WTC11 (cell line): ENCODE measurements around the gene COL4A2. TPM values are rescaled to one million over a fixed set of nuclear protein-coding genes. Genes with fewer than 3 reads are reported as not detected.

Source experiments
- ATAC-seq: fragments of 200-7000 bp; cut with Tn5 transposase; 2 replicates; pipeline ENCODE4 v1.10.0; 2021; ENCODE audit warnings: mild to moderate bottlenecking, moderate library complexity
- CTCF ChIA-PET: fragments of 300-600 bp; sonication (Branson Sonifier 250); formaldehyde crosslinking; loops from one replicate; lab custom pipeline; 2021; ENCODE audit warnings: antibody characterized with exemption; lab: Charles Lee
- POLR2A ChIA-PET: fragments of 350-600 bp; sonication (Branson Sonifier 250); formaldehyde crosslinking; loops from one replicate; lab custom pipeline; 2021; ENCODE audit warnings: antibody characterized with exemption; lab: Charles Lee
- DNase-seq: peaks from one replicate; pipeline ENCODE4 v3.0.0; 2021; ENCODE audit warnings: low spot score
- H3K27ac Mint-ChIP-seq: 2 replicates; pipeline ENCODE4 v1.8.0; 2021; ENCODE audit warnings: mixed read lengths
- H3K27me3 Mint-ChIP-seq: 2 replicates; pipeline ENCODE4 v1.8.0; 2021; ENCODE audit warnings: low read depth, mild to moderate bottlenecking, moderate library complexity, mixed read lengths
- H3K36me3 Mint-ChIP-seq: 2 replicates; pipeline ENCODE4 v1.8.0; 2021; ENCODE audit warnings: mixed read lengths
- H3K4me1 Mint-ChIP-seq: 2 replicates; pipeline ENCODE4 v1.8.0; 2022; ENCODE audit warnings: mixed read lengths
- H3K4me3 Mint-ChIP-seq: 2 replicates; pipeline ENCODE4 v1.8.0; 2021; ENCODE audit warnings: mild to moderate bottlenecking, moderate library complexity, mixed read lengths
- H3K9me3 Mint-ChIP-seq: 2 replicates; pipeline ENCODE4 v1.8.0; 2021; ENCODE audit warnings: mixed read lengths
- CREB1 ChIP-seq: sonication (generic); formaldehyde crosslinking; IDR thresholded peaks from 2 replicates; pipeline ENCODE4 v1.8.0; 2023; ENCODE audit warnings: mild to moderate bottlenecking, missing genetic modification reagents
- FOXK1 ChIP-seq: sonication (generic); formaldehyde crosslinking; IDR thresholded peaks from 2 replicates; pipeline ENCODE4 v1.8.0; 2022; ENCODE audit warnings: mild to moderate bottlenecking, moderate library complexity, missing genetic modification reagents
- GABPB1 ChIP-seq: sonication (generic); formaldehyde crosslinking; IDR thresholded peaks from 2 replicates; pipeline ENCODE4 v1.8.1; 2023; ENCODE audit warnings: mild to moderate bottlenecking, missing genetic modification reagents
- SMAD3 ChIP-seq: sonication (generic); formaldehyde crosslinking; IDR thresholded peaks from 2 replicates; pipeline ENCODE4 v1.8.0; 2022; ENCODE audit warnings: missing genetic modification reagents, mild to moderate bottlenecking, borderline replicate concordance
- SP1 ChIP-seq: sonication (generic); formaldehyde crosslinking; conservative IDR thresholded peaks from 2 replicates; pipeline ENCODE4 v1.8.1; 2022; ENCODE audit warnings: missing genetic modification reagents
- TEAD1 ChIP-seq: sonication (generic); formaldehyde crosslinking; IDR thresholded peaks from 2 replicates; pipeline ENCODE4 v1.8.0; 2022; ENCODE audit warnings: mild to moderate bottlenecking, missing genetic modification reagents
- ZNF317 ChIP-seq: sonication (generic); formaldehyde crosslinking; IDR thresholded peaks from 2 replicates; pipeline ENCODE4 v1.8.1; 2023; ENCODE audit warnings: low read depth, mild to moderate bottlenecking, moderate library complexity, missing genetic modification reagents, borderline replicate concordance
- total RNA-seq: library from RNA; stranded (reverse); gene quantifications from 3 replicates; pipeline ENCODE4 v1.2.3, GENCODE V29; 2021
- TF ChIP-seq, protein P1 (sequence below): sonication (generic); formaldehyde crosslinking; IDR thresholded peaks from 2 replicates; pipeline ENCODE4 v1.8.1; 2022; ENCODE audit warnings: mild to moderate bottlenecking, missing genetic modification reagents, moderate library complexity, borderline replicate concordance
- TF ChIP-seq, protein P2 (sequence below): sonication (generic); formaldehyde crosslinking; IDR thresholded peaks from 2 replicates; pipeline ENCODE4 v1.8.0; 2022; ENCODE audit warnings: mild to moderate bottlenecking, missing genetic modification reagents
- TF ChIP-seq, protein P3 (sequence below): sonication (generic); formaldehyde crosslinking; conservative IDR thresholded peaks from 2 replicates; pipeline ENCODE4 v1.8.1; 2023; ENCODE audit warnings: mild to moderate bottlenecking, low read depth, missing genetic modification reagents, moderate library complexity
- TF ChIP-seq, protein P4 (sequence below): sonication (generic); formaldehyde crosslinking; IDR thresholded peaks from 2 replicates; pipeline ENCODE4 v1.8.1; 2023; ENCODE audit warnings: mild to moderate bottlenecking, missing genetic modification reagents, moderate library complexity
- TF ChIP-seq, protein P5 (sequence below): sonication (generic); formaldehyde crosslinking; IDR thresholded peaks from 2 replicates; pipeline ENCODE4 v1.8.1; 2022; ENCODE audit warnings: low read depth, missing genetic modification reagents, borderline replicate concordance
- TF ChIP-seq, protein P6 (sequence below): fragments of 250-450 bp; sonication (Bioruptor Pico); IDR thresholded peaks from 2 replicates; pipeline ENCODE4 v1.9.0; 2021; ENCODE audit warnings: mild to moderate bottlenecking, borderline replicate concordance

Gene COL4A2
- total RNA-seq, 1 experiment from 2014 or later = 109 TPM

DNA sequence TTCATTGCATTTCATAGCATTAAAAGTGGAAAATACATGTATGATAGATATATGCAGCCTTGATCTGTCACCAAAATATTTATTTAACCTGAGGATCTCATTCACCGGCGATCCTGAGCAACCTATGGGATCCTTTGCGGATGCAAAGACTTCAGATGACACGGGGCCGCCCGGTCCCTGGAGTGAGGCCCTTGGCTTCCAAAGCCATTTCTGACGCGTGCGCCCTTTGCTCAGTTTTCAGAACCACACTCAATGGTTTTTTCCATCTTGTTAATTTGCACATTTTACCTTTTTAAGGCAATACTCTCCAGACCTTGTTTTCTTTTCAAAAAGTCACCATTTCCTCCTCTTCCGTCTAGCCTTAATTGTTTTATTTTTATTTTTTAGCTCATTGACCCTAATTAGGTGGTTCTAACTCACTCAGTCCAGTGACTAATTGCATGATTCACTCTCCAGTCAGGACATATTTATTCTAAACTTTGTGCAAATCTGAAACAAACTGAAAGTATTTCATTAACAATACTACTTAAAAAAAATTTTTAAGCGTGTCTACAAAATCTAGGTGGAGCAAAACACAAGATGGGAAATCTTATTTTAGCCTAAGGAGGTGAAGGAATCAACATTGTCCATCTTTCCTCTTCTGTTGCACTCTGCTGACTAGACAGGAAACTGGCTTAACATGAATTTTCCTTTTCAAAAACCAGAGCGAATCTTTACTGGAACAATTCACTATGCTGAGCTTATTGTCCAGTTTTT lies 48.0 kb upstream of the COL4A2 start:
- H3K36me3 Mint-ChIP-seq = no peaks in the 10 kb centered on the region
- TF ChIP-seq, protein P1, sequence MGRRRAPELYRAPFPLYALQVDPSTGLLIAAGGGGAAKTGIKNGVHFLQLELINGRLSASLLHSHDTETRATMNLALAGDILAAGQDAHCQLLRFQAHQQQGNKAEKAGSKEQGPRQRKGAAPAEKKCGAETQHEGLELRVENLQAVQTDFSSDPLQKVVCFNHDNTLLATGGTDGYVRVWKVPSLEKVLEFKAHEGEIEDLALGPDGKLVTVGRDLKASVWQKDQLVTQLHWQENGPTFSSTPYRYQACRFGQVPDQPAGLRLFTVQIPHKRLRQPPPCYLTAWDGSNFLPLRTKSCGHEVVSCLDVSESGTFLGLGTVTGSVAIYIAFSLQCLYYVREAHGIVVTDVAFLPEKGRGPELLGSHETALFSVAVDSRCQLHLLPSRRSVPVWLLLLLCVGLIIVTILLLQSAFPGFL (CRISPR knock-in tag) = no peak
- TF ChIP-seq SMAD3 (CRISPR knock-in tag) (no peak), TEAD1 (CRISPR knock-in tag) (no peak), SP1 (CRISPR knock-in tag) (no peak)
- TF ChIP-seq, protein P2, sequence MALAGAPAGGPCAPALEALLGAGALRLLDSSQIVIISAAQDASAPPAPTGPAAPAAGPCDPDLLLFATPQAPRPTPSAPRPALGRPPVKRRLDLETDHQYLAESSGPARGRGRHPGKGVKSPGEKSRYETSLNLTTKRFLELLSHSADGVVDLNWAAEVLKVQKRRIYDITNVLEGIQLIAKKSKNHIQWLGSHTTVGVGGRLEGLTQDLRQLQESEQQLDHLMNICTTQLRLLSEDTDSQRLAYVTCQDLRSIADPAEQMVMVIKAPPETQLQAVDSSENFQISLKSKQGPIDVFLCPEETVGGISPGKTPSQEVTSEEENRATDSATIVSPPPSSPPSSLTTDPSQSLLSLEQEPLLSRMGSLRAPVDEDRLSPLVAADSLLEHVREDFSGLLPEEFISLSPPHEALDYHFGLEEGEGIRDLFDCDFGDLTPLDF (CRISPR knock-in tag) = no peak
- TF ChIP-seq, protein P3, sequence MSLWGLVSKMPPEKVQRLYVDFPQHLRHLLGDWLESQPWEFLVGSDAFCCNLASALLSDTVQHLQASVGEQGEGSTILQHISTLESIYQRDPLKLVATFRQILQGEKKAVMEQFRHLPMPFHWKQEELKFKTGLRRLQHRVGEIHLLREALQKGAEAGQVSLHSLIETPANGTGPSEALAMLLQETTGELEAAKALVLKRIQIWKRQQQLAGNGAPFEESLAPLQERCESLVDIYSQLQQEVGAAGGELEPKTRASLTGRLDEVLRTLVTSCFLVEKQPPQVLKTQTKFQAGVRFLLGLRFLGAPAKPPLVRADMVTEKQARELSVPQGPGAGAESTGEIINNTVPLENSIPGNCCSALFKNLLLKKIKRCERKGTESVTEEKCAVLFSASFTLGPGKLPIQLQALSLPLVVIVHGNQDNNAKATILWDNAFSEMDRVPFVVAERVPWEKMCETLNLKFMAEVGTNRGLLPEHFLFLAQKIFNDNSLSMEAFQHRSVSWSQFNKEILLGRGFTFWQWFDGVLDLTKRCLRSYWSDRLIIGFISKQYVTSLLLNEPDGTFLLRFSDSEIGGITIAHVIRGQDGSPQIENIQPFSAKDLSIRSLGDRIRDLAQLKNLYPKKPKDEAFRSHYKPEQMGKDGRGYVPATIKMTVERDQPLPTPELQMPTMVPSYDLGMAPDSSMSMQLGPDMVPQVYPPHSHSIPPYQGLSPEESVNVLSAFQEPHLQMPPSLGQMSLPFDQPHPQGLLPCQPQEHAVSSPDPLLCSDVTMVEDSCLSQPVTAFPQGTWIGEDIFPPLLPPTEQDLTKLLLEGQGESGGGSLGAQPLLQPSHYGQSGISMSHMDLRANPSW = no peak
- TF ChIP-seq, all 79 proteins: peak for 0
- Mint-ChIP-seq H3K9me3 (no peaks in the 10 kb centered on the region), H3K4me3 (no peak overlapping the region), H3K4me1 (peaks cover 26% of the 10 kb centered on the region), H3K27ac (no peak overlapping the region), H3K27me3 (no peaks in the 10 kb centered on the region)
- ATAC-seq (no peak), DNase-seq (no peak)
- ChIA-PET CTCF (interaction anchor here (2.3 kb wide), 1 partner anchor 11 kb away, joined by 6 read pairs; no protein-coding TSS in a partner anchor), POLR2A (no interaction called here)

DNA sequence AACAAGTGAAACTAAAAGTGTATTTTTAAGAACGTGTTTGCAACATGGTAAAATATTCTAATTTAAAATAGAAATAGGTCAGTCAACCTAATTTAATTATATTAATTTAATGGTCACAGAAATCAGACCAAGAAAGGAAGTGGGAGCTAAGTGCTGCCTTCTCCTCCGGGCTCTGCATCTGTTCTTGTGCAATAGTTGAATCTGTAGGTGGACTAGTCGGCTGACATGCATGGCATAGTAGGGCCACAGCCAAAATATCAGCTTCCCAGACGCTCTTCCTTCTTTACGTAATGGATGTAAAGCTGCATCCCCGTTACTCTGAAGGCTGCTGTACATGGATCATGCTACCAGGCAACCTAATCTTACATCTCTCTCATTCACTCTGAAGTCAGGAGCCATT lies 47.4 kb upstream of the COL4A2 start:
- Mint-ChIP-seq H3K36me3 (no peaks in the 10 kb centered on the region), H3K27ac (no peak overlapping the region), H3K9me3 (no peaks in the 10 kb centered on the region), H3K4me3 (no peak overlapping the region), H3K27me3 (no peaks in the 10 kb centered on the region), H3K4me1 (peaks cover 30% of the 10 kb centered on the region)
- ChIA-PET CTCF (interaction anchor here (2.3 kb wide), 1 partner anchor 12 kb away, joined by 6 read pairs; no protein-coding TSS in a partner anchor), POLR2A (no interaction called here)
- ATAC-seq = no peak
- TF ChIP-seq, protein P4, sequence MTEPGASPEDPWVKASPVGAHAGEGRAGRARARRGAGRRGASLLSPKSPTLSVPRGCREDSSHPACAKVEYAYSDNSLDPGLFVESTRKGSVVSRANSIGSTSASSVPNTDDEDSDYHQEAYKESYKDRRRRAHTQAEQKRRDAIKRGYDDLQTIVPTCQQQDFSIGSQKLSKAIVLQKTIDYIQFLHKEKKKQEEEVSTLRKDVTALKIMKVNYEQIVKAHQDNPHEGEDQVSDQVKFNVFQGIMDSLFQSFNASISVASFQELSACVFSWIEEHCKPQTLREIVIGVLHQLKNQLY (CRISPR knock-in tag) = no peak
- TF ChIP-seq ZNF317 (no peak), GABPB1 (no peak), FOXK1 (CRISPR knock-in tag) (no peak), CREB1 (CRISPR knock-in tag) (no peak)
- TF ChIP-seq, protein P5, sequence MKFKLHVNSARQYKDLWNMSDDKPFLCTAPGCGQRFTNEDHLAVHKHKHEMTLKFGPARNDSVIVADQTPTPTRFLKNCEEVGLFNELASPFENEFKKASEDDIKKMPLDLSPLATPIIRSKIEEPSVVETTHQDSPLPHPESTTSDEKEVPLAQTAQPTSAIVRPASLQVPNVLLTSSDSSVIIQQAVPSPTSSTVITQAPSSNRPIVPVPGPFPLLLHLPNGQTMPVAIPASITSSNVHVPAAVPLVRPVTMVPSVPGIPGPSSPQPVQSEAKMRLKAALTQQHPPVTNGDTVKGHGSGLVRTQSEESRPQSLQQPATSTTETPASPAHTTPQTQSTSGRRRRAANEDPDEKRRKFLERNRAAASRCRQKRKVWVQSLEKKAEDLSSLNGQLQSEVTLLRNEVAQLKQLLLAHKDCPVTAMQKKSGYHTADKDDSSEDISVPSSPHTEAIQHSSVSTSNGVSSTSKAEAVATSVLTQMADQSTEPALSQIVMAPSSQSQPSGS = no peak
- TF ChIP-seq, protein P6, sequence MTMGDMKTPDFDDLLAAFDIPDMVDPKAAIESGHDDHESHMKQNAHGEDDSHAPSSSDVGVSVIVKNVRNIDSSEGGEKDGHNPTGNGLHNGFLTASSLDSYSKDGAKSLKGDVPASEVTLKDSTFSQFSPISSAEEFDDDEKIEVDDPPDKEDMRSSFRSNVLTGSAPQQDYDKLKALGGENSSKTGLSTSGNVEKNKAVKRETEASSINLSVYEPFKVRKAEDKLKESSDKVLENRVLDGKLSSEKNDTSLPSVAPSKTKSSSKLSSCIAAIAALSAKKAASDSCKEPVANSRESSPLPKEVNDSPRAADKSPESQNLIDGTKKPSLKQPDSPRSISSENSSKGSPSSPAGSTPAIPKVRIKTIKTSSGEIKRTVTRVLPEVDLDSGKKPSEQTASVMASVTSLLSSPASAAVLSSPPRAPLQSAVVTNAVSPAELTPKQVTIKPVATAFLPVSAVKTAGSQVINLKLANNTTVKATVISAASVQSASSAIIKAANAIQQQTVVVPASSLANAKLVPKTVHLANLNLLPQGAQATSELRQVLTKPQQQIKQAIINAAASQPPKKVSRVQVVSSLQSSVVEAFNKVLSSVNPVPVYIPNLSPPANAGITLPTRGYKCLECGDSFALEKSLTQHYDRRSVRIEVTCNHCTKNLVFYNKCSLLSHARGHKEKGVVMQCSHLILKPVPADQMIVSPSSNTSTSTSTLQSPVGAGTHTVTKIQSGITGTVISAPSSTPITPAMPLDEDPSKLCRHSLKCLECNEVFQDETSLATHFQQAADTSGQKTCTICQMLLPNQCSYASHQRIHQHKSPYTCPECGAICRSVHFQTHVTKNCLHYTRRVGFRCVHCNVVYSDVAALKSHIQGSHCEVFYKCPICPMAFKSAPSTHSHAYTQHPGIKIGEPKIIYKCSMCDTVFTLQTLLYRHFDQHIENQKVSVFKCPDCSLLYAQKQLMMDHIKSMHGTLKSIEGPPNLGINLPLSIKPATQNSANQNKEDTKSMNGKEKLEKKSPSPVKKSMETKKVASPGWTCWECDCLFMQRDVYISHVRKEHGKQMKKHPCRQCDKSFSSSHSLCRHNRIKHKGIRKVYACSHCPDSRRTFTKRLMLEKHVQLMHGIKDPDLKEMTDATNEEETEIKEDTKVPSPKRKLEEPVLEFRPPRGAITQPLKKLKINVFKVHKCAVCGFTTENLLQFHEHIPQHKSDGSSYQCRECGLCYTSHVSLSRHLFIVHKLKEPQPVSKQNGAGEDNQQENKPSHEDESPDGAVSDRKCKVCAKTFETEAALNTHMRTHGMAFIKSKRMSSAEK (CRISPR knock-in tag) = no peak
- no peak for DNase-seq
